K562 (cell line): ENCODE results near the gene SCNN1A. TPM values are rescaled to one million over a fixed set of nuclear protein-coding genes. Genes with fewer than 3 reads are reported as not detected.

ENCODE experiments used
- ATAC-seq: fragments of 200-7000 bp; cut with Tn5 transposase; 3 replicates; pipeline ENCODE4 v1.9.1; 2020; ENCODE audit warnings: moderate library complexity
- BruUV-seq: library from RNA; stranded (reverse); fragments of 400-500 nt; replicated peaks from 2 replicates; lab custom pipeline; 2021; lab: Mats Ljungman, UMichigan
- CTCF ChIA-PET: fragments of 300-600 bp; formaldehyde crosslinking; extraction: SDS; loops from one replicate; lab custom pipeline; 2021; ENCODE audit warnings: low intra/inter-chr PET ratio; lab: Yijun Ruan, JAX
- POLR2A ChIA-PET: fragments of 300-600, 350-650 bp; sonication (Branson Sonifier 250); formaldehyde crosslinking; extraction: SDS; loops from one replicate; lab custom pipeline; 2021; ENCODE audit warnings: antibody characterized with exemption, inconsistent platforms; lab: Yijun Ruan, JAX
- DNase-seq, 4 experiments: peaks; one replicate each; pipeline versions ENCODE4 v3.0.0 to v3.0.0-alpha.2; 2011 to 2018; ENCODE audit warnings: low spot score in 3 of 4, mixed read lengths in 3 of 4; ENCODE audit errors: extremely low read depth in 1 of 4
- FAIRE-seq: peaks from 2 replicates; lab custom pipeline; 2011; peaks lifted over from hg19 to GRCh38; lab: Jason Lieb, UNC
- H2AFZ ChIP-seq: 2 replicates; pipeline ENCODE4 v1.6.0; 2011; ENCODE audit warnings: low read depth, low read length, control low read depth, inconsistent platforms
- H3K27ac ChIP-seq: fragments of 200-600 bp; 3 replicates; pipeline ENCODE4 v1.8.0; 2011; ENCODE audit warnings: low read depth, mild to moderate bottlenecking, control low read depth, inconsistent platforms, low read length, moderate library complexity, mixed read lengths; ENCODE audit errors: extremely low read depth
- H3K27me3 ChIP-seq, 2 experiments: fragments of 300-600 bp in 1 of 2; 2 replicates in 1 of 2; 3 replicates in 1 of 2; pipeline versions ENCODE4 v1.6.0 to v1.8.0; 2011; ENCODE audit warnings: inconsistent platforms in 2 of 2, low read length in 2 of 2, mild to moderate bottlenecking in 1 of 2, mixed read lengths in 1 of 2, moderate library complexity in 1 of 2; ENCODE audit not compliant: control insufficient read depth in 2 of 2, insufficient read depth in 2 of 2
- H3K36me3 ChIP-seq: fragments of 300-600 bp; 3 replicates; pipeline ENCODE4 v1.8.0; 2011; ENCODE audit warnings: mild to moderate bottlenecking, low read length, inconsistent platforms; ENCODE audit not compliant: control insufficient read depth, insufficient read depth
- H3K4me1 ChIP-seq, 2 experiments: fragments of 200-600 bp in 1 of 2; replicated peaks in 1 of 2; 2 replicates in 1 of 2; 3 replicates in 1 of 2; pipeline versions ENCODE4 v1.5.1 to v1.8.0; 2011; ENCODE audit warnings: inconsistent platforms in 2 of 2, low read length in 2 of 2, mild to moderate bottlenecking in 1 of 2, mixed read lengths in 1 of 2, moderate library complexity in 1 of 2; ENCODE audit not compliant: control insufficient read depth in 2 of 2, insufficient read depth in 2 of 2
- H3K4me2 ChIP-seq: 2 replicates; pipeline ENCODE4 v1.6.1; 2011; ENCODE audit warnings: low read length, control low read depth, inconsistent platforms, mixed read lengths; ENCODE audit not compliant: insufficient read depth
- H3K4me3 ChIP-seq: fragments of 200-600 bp; sonication (generic), shearing (Covaris generic); 2 replicates; pipeline ENCODE4 v1.5.1; 2016; ENCODE audit warnings: control low read depth, inconsistent platforms
- H3K79me2 ChIP-seq: fragments of 200-600 bp; 3 replicates; pipeline ENCODE4 v1.8.0; 2011; ENCODE audit warnings: low read length, inconsistent platforms; ENCODE audit not compliant: control insufficient read depth, insufficient read depth
- H3K9ac ChIP-seq, 2 experiments: 2 replicates each; pipeline versions ENCODE4 v1.6.0 to v1.6.1; 2011; ENCODE audit warnings: low read depth in 2 of 2, low read length in 2 of 2, control low read depth in 1 of 2, inconsistent platforms in 1 of 2, mild to moderate bottlenecking in 1 of 2, mixed read lengths in 1 of 2; ENCODE audit not compliant: insufficient read depth in 1 of 2
- H3K9me1 ChIP-seq: one replicate; pipeline ENCODE4 v1.6.0; 2011; ENCODE audit warnings: inconsistent platforms, mild to moderate bottlenecking, low read length, moderate library complexity; ENCODE audit not compliant: control insufficient read depth, insufficient read depth
- H3K9me3 ChIP-seq: replicated peaks from 2 replicates; pipeline ENCODE4 v1.5.1; 2011; ENCODE audit warnings: low read depth, low read length, inconsistent platforms; ENCODE audit not compliant: control insufficient read depth, insufficient read depth
- H4K20me1 ChIP-seq: replicated peaks from 2 replicates; pipeline ENCODE4 v1.6.1; 2011; ENCODE audit warnings: low read length, inconsistent platforms, mixed read lengths; ENCODE audit not compliant: control insufficient read depth, insufficient read depth
- DNMT1 ChIP-seq: fragments of 450-650 bp; IDR thresholded peaks from 2 replicates; pipeline ENCODE4 v1.6.1; 2016; ENCODE audit warnings: antibody characterized with exemption, mild to moderate bottlenecking
- POLR2H ChIP-seq: IDR thresholded peaks from 2 replicates; pipeline ENCODE4 v1.6.1; 2016; ENCODE audit warnings: missing genetic modification characterization, low read depth, mild to moderate bottlenecking, control low read depth, missing compliant biosample characterization, moderate library complexity
- PTBP1 ChIP-seq: fragments of 200-400 bp; formaldehyde crosslinking; IDR thresholded peaks from 2 replicates; pipeline ENCODE4 v1.6.1; 2017; ENCODE audit warnings: low read depth, low read length
- RBM39 ChIP-seq: fragments of 200-400 bp; formaldehyde crosslinking; optimal IDR thresholded peaks from 2 replicates; pipeline ENCODE3; 2018; ENCODE audit warnings: low read depth, low read length
- SLC30A9 ChIP-seq: fragments of 250-450 bp; sonication (Bioruptor Pico); IDR thresholded peaks from 2 replicates; pipeline ENCODE4 v1.8.0; 2022; ENCODE audit warnings: mild to moderate bottlenecking, moderate library complexity
- WGBS: fragments of 100-300 bp; shearing (Covaris generic); methylation state at CpG from one replicate; pipeline ENCODE4 v1.1.6; 2016; ENCODE audit warnings: low coverage, mixed read lengths; ENCODE audit not compliant: insufficient coverage; ENCODE audit errors: missing lambda C conversion rate; 5-methylcytosine and 5-hydroxymethylcytosine counted together
- in situ Hi-C: fragments of 300-500 bp; cut with MboI; formaldehyde crosslinking; loops from 4 replicates; pipeline ENCODE4 v1.15.0; 2018; ENCODE audit warnings: inconsistent platforms, mixed read lengths
- intact Hi-C: fragments of 100-400 bp; cut with micrococcal nuclease; formaldehyde crosslinking; loops from 2 replicates; pipeline ENCODE4 v1.14.2; 2022
- polyA plus RNA-seq, 8 experiments: library from polyadenylated mRNA; depleted of rRNA in 4 of 8; stranded (reverse) in 5 of 8; unstranded in 3 of 8; fragments of >200 nt; fragmentation: Nextera tagmentation in 2 of 8; fragmentation: Illumina TruSeq in 1 of 8; extraction: Ambion mirVana in 2 of 8; extraction: Trizol in 1 of 8; gene quantifications; 2 replicates each; pipeline versions ENCODE4 v1.2.1 to v1.2.3, GENCODE V29; 2011 to 2014; ENCODE audit warnings: inconsistent platforms in 1 of 8, missing spikeins in 1 of 8
- total RNA-seq, 7 experiments: library from RNA; depleted of rRNA in 6 of 7; stranded (reverse); fragments of >200 nt in 6 of 7; fragmentation: Illumina TruSeq in 2 of 7; extraction: Trizol in 2 of 7; gene quantifications; 2 replicates each; pipeline versions ENCODE4 v1.2.1 to v1.2.3, GENCODE V29; 2011 to 2021; ENCODE audit warnings: low replicate concordance in 1 of 7
- TF ChIP-seq, protein P1 (sequence below), 3 experiments: fragments of 200-800 bp in 1 of 3; fragments of 250-450 bp in 1 of 3; fragments of 450-650 bp in 1 of 3; sonication (Bioruptor Pico) in 1 of 3; sonication (Bioruptor generic) in 1 of 3; formaldehyde crosslinking in 1 of 3; IDR thresholded peaks; 2 replicates each; pipeline versions ENCODE4 v1.6.1 to v1.8.0; 2016 to 2022; ENCODE audit warnings: mild to moderate bottlenecking in 2 of 3, missing genetic modification characterization in 2 of 3, missing compliant biosample characterization in 1 of 3, moderate library complexity in 1 of 3

Gene SCNN1A
- total and polyA plus RNA-seq, 9 of the 15 experiments (the other 6 are each of a cell fraction or from before 2014, with no cell fraction given): 0.15 to 0.49 (median 0.32) TPM; not detected in 5

DNA sequence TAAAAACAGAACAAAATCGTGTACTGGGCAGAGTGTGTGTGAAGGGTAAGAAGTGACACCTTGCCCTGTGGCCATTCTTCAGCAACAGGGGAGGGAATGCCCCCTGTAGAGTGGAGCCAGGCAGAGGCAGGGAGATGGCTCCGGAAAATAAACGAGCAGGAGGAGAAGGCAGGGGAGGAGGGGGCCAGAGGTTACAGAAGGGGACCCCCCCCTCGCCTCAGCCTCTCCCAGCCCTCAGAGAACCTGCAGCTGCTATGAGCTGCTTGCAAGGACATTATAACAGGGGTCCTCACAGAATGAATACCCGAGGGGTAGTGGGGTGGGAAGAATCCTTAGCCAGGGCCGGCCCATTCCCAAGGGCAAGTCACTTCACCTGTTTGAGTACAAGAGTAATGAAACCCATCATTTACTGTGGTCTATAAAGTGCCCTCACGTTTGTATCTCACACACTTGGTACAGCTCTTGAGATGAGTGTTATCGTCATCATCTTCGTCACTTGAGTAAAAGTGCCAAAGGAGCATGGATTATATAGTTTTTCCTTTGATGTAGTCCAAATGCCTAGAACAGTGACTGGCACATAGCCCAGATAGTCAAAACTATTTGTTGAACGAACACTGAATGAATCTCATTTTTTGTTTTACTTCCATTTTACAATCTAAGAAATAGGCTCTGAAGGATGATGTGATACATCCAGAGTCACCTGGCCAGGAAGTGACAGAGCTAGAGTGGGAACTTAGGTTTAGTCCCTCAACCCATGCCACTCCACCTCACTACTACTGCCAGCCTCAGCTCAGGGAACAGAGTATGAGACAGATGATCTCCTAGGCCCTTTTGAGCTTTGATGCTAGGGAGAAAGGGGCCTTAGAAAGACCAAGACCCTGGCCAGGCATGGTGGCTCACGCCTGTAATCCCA lies 14.5 kb downstream of the SCNN1A start:
- Histone ChIP-seq H2AFZ (no peak overlapping the region), H3K9ac (no peak overlapping the region), H4K20me1 (no peaks in the 10 kb centered on the region), H3K4me2 (no peak overlapping the region), H3K9me1 (no peaks in the 10 kb centered on the region), H3K27me3 (peaks cover 0 to 4% of the 10 kb centered on the region in 2 experiments; a peak in 1 of 5 replicates), H3K79me2 (no peaks in the 10 kb centered on the region), H3K9me3 (no peaks in the 10 kb centered on the region), H3K4me1 (peaks cover 0 to 14% of the 10 kb centered on the region in 2 experiments; a peak in 3 of 5 replicates), H3K36me3 (no peaks in the 10 kb centered on the region), H3K27ac (no peak overlapping the region), H3K4me3 (no peak overlapping the region)
- POLR2A ChIA-PET: interaction anchor here (1.1 kb wide), 1 partner anchor 31 kb away, joined by 4 read pairs; no protein-coding TSS in a partner anchor
- no peak for FAIRE-seq
- in situ Hi-C loops: no loop called here
- no peak for ATAC-seq
- CTCF ChIA-PET: no interaction called here
- DNase-seq: no peak
- WGBS: 36% methylated on average over 9 of the region's 11 CpGs
- intact Hi-C loops: no loop called here
- BruUV-seq: no TSS peak
- TF ChIP-seq SLC30A9 (CRISPR knock-in tag) (no peak), PTBP1 (no peak), RBM39 (no peak), POLR2H (tag) (no peak), DNMT1 (no peak)
- TF ChIP-seq, protein P1, sequence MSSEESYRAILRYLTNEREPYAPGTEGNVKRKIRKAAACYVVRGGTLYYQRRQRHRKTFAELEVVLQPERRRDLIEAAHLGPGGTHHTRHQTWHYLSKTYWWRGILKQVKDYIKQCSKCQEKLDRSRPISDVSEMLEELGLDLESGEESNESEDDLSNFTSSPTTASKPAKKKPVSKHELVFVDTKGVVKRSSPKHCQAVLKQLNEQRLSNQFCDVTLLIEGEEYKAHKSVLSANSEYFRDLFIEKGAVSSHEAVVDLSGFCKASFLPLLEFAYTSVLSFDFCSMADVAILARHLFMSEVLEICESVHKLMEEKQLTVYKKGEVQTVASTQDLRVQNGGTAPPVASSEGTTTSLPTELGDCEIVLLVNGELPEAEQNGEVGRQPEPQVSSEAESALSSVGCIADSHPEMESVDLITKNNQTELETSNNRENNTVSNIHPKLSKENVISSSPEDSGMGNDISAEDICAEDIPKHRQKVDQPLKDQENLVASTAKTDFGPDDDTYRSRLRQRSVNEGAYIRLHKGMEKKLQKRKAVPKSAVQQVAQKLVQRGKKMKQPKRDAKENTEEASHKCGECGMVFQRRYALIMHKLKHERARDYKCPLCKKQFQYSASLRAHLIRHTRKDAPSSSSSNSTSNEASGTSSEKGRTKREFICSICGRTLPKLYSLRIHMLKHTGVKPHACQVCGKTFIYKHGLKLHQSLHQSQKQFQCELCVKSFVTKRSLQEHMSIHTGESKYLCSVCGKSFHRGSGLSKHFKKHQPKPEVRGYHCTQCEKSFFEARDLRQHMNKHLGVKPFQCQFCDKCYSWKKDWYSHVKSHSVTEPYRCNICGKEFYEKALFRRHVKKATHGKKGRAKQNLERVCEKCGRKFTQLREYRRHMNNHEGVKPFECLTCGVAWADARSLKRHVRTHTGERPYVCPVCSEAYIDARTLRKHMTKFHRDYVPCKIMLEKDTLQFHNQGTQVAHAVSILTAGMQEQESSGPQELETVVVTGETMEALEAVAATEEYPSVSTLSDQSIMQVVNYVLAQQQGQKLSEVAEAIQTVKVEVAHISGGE (CRISPR knock-in tag; IDR thresholded peaks at IDR 0.05): no peak
